Central memory CD8-positive, alpha-beta T cell (primary cell): ENCODE results near the gene ZRANB1.

Experiments
- ATAC-seq: fragments of 150-1000 bp; cut with Tn5 transposase; replicated peaks from 2 replicates; pipeline ENCODE4 v1.10.0; 2022; ENCODE audit warnings: mild to moderate bottlenecking, moderate FRiP score, moderate number of reproducible peaks; ENCODE audit not compliant: poor library complexity, severe bottlenecking; ENCODE audit errors: extremely low read depth
- DNase-seq, 2 donors: peaks; one replicate each; pipeline ENCODE4 v3.0.0; 2021; ENCODE audit warnings: low spot score in 2 of 2
- H3K27ac Mint-ChIP-seq: one replicate; pipeline ENCODE4 v1.8.0; 2022; ENCODE audit warnings: low read depth, mild to moderate bottlenecking, moderate library complexity, mixed read lengths
- H3K27me3 Mint-ChIP-seq: one replicate; pipeline ENCODE4 v1.8.0; 2022; ENCODE audit warnings: mixed read lengths
- H3K36me3 Mint-ChIP-seq: one replicate; pipeline ENCODE4 v1.8.0; 2022; ENCODE audit warnings: mild to moderate bottlenecking, moderate library complexity, mixed read lengths; ENCODE audit not compliant: insufficient read depth
- H3K4me1 Mint-ChIP-seq: one replicate; pipeline ENCODE4 v1.8.0; 2022; ENCODE audit warnings: mixed read lengths
- H3K4me3 Mint-ChIP-seq: one replicate; pipeline ENCODE4 v1.8.0; 2022; ENCODE audit warnings: mild to moderate bottlenecking, moderate library complexity, mixed read lengths
- H3K9me3 Mint-ChIP-seq: one replicate; pipeline ENCODE4 v1.8.0; 2022; ENCODE audit warnings: mixed read lengths

Gene ZRANB1

DNA sequence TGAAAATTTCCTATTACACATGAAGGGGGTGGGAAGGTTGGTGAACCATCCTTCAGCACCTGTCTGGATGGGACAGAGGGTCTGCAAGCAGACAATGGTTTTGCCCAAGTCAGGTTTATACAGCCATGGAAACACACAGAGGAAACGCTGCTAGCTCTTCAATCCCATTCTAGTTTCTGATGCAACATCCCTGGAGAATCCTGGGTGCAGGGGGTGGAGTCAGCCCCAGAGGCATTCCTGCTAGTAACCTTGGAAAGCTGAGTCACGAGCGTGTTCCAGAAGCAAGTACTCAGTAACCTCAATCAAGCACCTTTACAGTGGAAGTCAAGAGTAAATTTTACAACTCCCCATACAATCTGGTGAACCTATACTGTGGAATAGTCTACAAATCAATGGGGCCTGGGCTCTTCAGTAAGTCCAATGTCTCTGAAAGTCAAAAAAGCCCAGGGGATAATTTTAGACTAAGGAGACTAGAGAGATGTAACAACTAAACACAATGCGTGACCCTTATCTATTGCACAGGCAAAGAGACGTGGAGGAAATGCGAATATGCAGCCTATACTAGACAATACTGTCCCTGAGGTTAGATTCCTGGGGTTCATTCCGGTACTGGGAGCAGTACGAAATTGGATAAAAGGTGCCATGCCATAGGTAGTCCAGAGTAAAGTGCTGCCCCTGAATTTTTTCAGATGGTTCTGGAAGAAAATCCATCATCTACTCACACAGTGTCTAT, 95.4 kb downstream of the ZRANB1 start:
- Mint-ChIP-seq H3K27me3 (peaks cover 40% of the 10 kb centered on the region), H3K36me3 (no peaks in the 10 kb centered on the region), H3K4me3 (no peak overlapping the region), H3K9me3 (no peaks in the 10 kb centered on the region), H3K27ac (no peak overlapping the region), H3K4me1 (no peaks in the 10 kb centered on the region)
- DNase-seq (no peak), ATAC-seq (no peak)
